Activated CD4-positive, alpha-beta T cell treated with anti-CD3 and anti-CD28 coated beads, Interleukin-2, amount 50 U/mL, for 48 hours (primary cell): Measurements from ENCODE around the gene PYGB.

ENCODE experiments used
- DNase-seq, 2 experiments: peaks; one replicate each; pipeline ENCODE4 v3.0.0-alpha.2; 2020

PYGB gene

DNA sequence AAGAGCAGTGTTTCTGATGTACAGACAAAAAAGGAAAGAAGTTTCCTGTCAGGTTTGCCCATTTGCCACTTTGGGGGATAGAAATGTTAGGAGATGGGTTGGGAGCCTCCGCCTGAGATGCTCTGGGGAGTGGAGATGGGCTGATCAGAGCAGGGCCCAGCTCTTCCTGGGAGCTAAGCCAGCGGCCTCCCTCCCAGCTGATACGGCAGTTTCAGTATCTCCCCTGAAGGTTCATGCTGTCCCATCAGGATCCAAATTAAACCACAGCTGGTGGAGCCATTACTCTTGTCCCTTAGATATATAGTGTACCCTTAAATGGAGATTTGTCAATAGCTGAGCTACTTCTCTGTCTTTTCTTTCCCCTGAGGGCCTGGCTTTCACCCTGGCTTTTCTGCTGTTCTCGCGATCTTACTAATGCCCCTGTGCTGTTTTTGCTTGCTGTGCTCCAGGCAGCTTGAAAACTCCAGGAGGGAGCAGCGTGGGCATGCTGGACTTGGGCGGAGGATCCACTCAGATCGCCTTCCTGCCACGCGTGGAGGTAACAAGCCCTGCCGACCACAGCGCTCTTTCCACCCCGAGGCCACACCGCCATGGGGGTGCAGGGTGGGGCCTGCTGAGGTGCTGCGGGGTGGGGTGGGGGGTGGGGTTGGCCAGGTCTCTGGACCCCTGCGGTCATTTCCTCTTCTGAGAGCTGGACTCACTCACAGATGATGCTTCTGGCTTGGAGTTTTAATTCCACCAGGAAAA, 31.5 kb upstream of the PYGB start:
- no peak for DNase-seq

GRCh38 chr20:25217161-25218108, 30.4 kb upstream of the PYGB start:
- no peak for DNase-seq

DNA sequence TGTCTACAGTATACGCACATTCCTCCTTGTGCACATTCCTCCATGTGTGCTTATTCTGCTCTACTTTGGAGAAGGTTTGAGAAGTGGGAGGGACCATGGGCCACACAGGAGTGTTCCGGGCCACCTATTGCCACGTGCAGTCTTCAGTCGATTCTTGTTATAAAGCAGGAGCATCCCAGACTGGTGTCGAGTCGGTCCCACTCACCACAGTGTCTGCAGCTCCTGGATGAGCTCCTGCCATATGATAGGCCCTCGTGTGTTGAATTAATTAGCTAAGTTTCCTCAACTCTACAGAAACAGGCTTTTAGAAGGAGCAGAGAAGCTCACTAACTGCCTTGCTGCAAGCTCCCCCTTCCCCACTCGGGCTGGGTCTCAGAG, 29.8 kb upstream of the PYGB start:
- DNase-seq, result no peak

DNA sequence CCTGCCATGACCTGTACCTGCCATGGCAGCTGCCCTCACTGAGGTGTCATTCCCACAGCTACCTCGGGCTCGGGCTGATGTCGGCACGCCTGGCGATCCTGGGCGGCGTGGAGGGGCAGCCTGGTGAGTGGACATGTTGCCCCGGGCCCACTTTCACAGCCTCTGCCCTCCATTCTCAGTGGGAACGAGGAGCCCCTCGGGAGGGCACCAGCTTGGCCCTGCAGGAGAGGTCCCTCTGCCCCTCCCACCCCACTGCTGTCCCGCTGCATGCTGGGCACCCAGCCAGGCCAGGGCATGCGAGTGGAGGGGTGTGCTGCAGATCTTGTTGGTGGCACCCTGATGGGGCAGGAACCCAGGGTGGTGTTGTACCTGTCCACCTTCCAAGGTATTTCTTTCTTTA, 29.4 kb upstream of the PYGB start:
- no peak for DNase-seq

- no peak for DNase-seq
Measured at GRCh38 chr20:25219365-25219764, 28.5 kb upstream of the PYGB start.

DNA sequence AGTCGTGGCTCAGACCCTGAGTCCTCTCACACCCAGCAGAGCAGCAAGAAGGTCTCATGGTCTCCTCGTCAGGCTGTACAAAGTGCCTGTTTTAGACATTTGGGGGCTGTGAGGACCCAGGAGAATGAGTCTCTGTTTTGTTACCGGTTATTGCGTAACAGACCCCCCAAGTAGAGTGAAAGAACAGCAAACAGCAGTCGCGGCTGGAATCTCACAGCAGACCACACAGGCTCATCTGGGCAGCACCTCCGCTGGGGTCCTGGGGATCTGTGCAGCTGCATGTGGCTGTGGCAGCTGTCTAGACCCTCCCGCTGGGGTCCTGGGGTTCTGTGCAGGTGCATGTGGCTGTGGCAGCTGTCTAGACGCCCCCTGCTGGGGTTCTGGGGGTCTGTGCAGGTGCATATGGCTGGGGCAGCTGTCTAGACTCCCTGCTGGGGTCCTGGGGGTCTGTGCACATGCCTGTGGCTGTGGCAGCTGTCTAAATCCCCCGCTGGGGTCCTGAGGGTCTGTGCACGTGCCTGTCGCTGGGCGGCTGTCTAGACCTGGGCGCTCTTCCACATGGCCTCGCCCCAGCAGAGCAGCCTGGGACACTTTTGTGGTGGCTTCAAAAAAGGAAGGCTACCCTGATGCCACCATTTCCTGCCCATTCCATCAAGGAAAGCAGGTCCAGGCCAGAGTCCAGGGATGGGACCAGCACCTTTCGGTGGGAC, 27.7 kb upstream of the PYGB start:
- DNase-seq, result no peak

GRCh38 chr20:25220810-25221591, 26.9 kb upstream of the PYGB start:
- no peak for DNase-seq

DNA sequence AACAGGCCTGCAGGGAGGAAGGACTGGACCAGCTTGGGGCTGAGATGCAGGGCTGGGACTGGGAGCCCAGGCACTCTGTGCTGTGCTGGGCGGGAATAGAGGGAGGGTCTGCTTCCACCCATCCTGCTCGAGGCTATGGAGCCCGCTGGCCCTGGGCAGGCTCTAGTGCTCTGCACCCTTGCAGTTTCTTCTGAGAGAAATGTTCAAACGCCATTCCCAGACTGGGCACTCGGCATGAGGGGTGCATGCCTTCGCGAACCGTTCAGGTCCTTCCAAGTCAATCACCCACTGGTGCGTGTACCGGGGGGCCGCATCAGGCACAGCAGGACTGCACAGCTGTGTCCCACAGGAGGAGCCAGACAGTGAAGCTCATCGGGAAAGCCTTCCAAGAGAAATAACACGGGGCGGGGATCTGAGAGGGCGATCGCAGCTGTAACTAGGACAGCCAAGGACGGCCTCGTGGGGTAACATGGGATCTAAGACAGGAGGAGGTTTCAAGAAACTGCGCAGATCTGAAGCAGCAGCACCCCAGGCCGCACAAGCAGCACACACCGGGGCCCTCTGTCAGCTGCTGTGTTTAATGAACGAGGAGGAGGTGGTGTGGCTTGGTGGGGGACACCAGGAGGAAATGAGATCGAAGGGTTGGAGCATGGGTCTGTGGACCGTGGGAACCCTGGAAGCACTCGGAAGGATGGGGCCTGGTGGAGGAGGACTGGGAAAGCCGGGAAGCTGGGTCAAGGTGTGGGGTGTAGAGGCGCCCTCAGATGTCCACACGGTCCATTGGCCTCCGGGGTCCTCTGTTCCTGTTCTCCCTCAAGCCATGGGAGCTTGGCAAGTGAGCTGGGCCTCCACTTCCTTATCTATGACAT, 26.1 kb upstream of the PYGB start:
- DNase-seq, result no peak

DNA sequence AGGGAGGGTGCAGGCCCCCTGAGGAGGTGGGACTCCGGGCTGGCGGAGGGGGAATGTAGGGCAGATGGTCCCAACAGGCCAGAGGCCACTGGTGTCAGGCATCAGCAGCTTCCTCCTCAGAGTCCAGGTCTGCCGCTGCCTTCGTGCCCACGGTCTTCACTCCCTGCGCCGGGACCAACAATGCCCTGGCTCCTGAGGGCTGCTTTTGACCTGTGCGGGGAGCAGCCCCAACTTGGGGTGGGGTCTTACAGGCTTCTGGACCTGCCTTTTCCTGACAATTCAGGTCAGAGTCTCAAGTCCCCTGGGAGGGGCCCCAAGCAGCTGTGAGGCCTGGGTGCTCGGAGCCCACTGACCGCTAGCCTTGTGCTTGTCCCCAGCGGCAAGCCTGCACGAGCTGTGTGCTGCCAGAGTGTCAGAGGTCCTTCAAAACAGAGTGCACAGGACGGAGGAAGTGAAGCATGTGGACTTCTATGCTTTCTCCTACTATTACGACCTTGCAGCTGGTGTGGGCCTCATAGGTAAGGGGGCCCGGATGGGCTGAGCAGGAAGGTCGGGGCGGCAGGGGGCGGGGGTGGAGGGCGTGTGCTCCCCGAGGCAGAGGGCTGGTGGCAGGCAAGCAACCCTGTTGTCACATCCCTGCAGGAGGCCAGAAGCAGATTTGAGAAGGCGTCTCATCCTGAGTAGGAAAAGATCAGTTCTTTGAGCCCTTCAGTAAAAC, 25.3 kb upstream of the PYGB start:
- no peak for DNase-seq

GRCh38 chr20:25223179-25223661, 24.7 kb upstream of the PYGB start:
- DNase-seq, result peak; percentile 56 to 68

GRCh38 chr20:25223765-25224720, 23.8 kb upstream of the PYGB start:
- no peak for DNase-seq

GRCh38 chr20:25224941-25225340, 22.9 kb upstream of the PYGB start:
- no peak for DNase-seq

DNA sequence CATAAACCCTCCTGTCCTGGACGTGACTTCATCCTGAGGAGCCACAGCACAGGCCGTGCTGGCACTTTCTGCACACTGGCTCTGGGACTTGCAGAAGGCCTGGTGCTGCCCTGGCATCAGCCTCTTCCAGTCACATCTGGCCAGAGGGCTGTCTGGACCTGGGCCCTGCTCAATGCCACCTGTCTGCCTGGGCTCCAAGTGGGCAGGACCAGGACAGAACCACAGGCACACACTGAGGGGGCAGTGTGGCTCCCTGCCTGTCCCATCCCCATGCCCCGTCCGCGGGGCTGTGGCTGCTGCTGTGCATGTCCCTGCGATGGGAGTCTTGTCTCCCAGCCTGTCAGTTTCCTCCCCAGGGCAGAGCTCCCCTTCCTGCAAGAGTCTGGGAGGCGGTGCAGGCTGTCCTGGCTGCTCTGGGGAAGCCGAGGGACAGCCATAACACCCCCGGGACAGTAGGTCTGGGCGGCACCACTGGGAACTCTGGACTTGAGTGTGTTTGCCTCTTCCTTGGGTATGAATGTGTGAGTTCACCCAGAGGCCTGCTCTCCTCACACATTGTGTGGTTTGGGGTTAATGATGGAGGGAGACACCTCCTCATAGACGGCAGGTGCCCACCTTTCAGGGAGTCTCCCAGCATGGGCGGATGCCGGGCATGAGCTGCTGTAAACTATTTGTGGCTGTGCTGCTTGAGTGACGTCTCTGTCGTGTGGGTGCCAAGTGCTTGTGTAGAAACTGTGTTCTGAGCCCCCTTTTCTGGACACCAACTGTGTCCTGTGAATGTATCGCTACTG, 22.0 kb upstream of the PYGB start:
- DNase-seq, result no peak

GRCh38 chr20:25226433-25227316, 21.2 kb upstream of the PYGB start:
- no peak for DNase-seq

- no peak for DNase-seq
Measured at GRCh38 chr20:25227317-25227831, 20.5 kb upstream of the PYGB start.

GRCh38 chr20:25229486-25230165, 18.3 kb upstream of the PYGB start:
- DNase-seq, result no peak
